Measurements from ENCODE around the gene GSKIP. TPM values are rescaled to one million over a fixed set of nuclear protein-coding genes. Genes with fewer than 3 reads are reported as not detected.

Gene GSKIP
- total RNA-seq, 1 donor from 2014 or later: 15.6 TPM

- Mint-ChIP-seq H3K4me3 (ENCODE audit: unreplicated experiment) (no peak overlapping the region), H3K9me3 (ENCODE audit: unreplicated experiment) (peaks cover 7% of the 10 kb centered on the region), H3K27ac (ENCODE audit: unreplicated experiment) (no peak overlapping the region), H3K4me1 (ENCODE audit: unreplicated experiment) (no peaks in the 10 kb centered on the region), H3K36me3 (ENCODE audit: unreplicated experiment) (peaks cover 9% of the 10 kb centered on the region), H3K27me3 (ENCODE audit: unreplicated experiment) (no peaks in the 10 kb centered on the region)
- TF ChIP-seq CTCF (IDR thresholded peaks at IDR 0.05): no peak
- no peak for DNase-seq (ENCODE audit: extremely low spot score, unreplicated experiment)
Observed at GRCh38 chr14:96373538-96373937, 10.2 kb downstream of the GSKIP start.

- Mint-ChIP-seq H3K36me3 (ENCODE audit: unreplicated experiment) (peaks cover 2% of the 10 kb centered on the region), H3K4me1 (ENCODE audit: unreplicated experiment) (no peaks in the 10 kb centered on the region), H3K27ac (ENCODE audit: unreplicated experiment) (no peak overlapping the region), H3K4me3 (ENCODE audit: unreplicated experiment) (no peak overlapping the region), H3K9me3 (ENCODE audit: unreplicated experiment) (no peaks in the 10 kb centered on the region), H3K27me3 (ENCODE audit: unreplicated experiment) (no peaks in the 10 kb centered on the region)
- no peak for TF ChIP-seq CTCF (IDR thresholded peaks at IDR 0.05)
- no peak for DNase-seq (ENCODE audit: extremely low spot score, unreplicated experiment)
Observed at GRCh38 chr14:96376093-96376492, 12.8 kb downstream of the GSKIP start.

GRCh38 chr14:96380735-96381134 is 17.4 kb downstream of the GSKIP start:
- Mint-ChIP-seq H3K9me3 (ENCODE audit: unreplicated experiment) (no peaks in the 10 kb centered on the region), H3K4me3 (ENCODE audit: unreplicated experiment) (no peak overlapping the region), H3K27me3 (ENCODE audit: unreplicated experiment) (no peaks in the 10 kb centered on the region), H3K4me1 (ENCODE audit: unreplicated experiment) (no peaks in the 10 kb centered on the region), H3K27ac (ENCODE audit: unreplicated experiment) (no peak overlapping the region), H3K36me3 (ENCODE audit: unreplicated experiment) (peaks cover 12% of the 10 kb centered on the region)
- TF ChIP-seq CTCF (IDR thresholded peaks at IDR 0.05): no peak
- DNase-seq (ENCODE audit: extremely low spot score, unreplicated experiment): no peak

GRCh38 chr14:96383445-96383844 is 20.1 kb downstream of the GSKIP start:
- TF ChIP-seq CTCF (IDR thresholded peaks at IDR 0.05): no peak
- DNase-seq (ENCODE audit: extremely low spot score, unreplicated experiment): no peak
- Mint-ChIP-seq H3K27ac (ENCODE audit: unreplicated experiment) (no peak overlapping the region), H3K4me1 (ENCODE audit: unreplicated experiment) (no peaks in the 10 kb centered on the region), H3K27me3 (ENCODE audit: unreplicated experiment) (no peaks in the 10 kb centered on the region), H3K9me3 (ENCODE audit: unreplicated experiment) (no peaks in the 10 kb centered on the region), H3K36me3 (ENCODE audit: unreplicated experiment) (peaks cover 13% of the 10 kb centered on the region), H3K4me3 (ENCODE audit: unreplicated experiment) (no peak overlapping the region)

GRCh38 chr14:96384053-96384452 is 20.7 kb downstream of the GSKIP start:
- peaks cover 13% of the 10 kb centered on the region for H3K36me3 Mint-ChIP-seq (ENCODE audit: unreplicated experiment)
- H3K27me3 Mint-ChIP-seq (ENCODE audit: unreplicated experiment): no peaks in the 10 kb centered on the region
- TF ChIP-seq CTCF (IDR thresholded peaks at IDR 0.05): no peak
- H3K4me3 Mint-ChIP-seq (ENCODE audit: unreplicated experiment): no peak overlapping the region
- DNase-seq (ENCODE audit: extremely low spot score, unreplicated experiment): no peak
- no peaks in the 10 kb centered on the region for H3K4me1 Mint-ChIP-seq (ENCODE audit: unreplicated experiment)
- H3K27ac Mint-ChIP-seq (ENCODE audit: unreplicated experiment): no peak overlapping the region
- no peaks in the 10 kb centered on the region for H3K9me3 Mint-ChIP-seq (ENCODE audit: unreplicated experiment)
